ENCODE results near the gene DNM3. TPM values are rescaled to one million over a fixed set of nuclear protein-coding genes. Genes with fewer than 3 reads are reported as not detected.

The DNM3 gene
- total RNA-seq, 1 experiment from 2014 or later = 0.71 TPM

- no peaks in the 10 kb centered on the region for H3K27me3 ChIP-seq (replicated peaks; ENCODE audit: insufficient read depth, low read depth, low read length, poor library complexity)
- BruUV-seq (replicated peaks) = no TSS peak
- DNase-seq (ENCODE audit: low spot score) = no peak
- POLR2A ChIA-PET (ENCODE audit: low non-redundant PET) = no interaction called here
- H3K27ac ChIP-seq (ENCODE audit: low read depth, low read length, poor library complexity, severe bottlenecking) = no peak overlapping the region
- no peak overlapping the region for H3K4me3 ChIP-seq (ENCODE audit: low read depth, low read length, poor library complexity, severe bottlenecking)
- CTCF ChIA-PET = no interaction called here
- H3K9me3 ChIP-seq (ENCODE audit: low read depth, low read length, poor library complexity, severe bottlenecking) = no peaks in the 10 kb centered on the region
- H3K4me1 ChIP-seq (ENCODE audit: insufficient read depth, low read length, poor library complexity, severe bottlenecking) = no peaks in the 10 kb centered on the region
- no peaks in the 10 kb centered on the region for H3K36me3 ChIP-seq (ENCODE audit: insufficient read depth, low read length, poor library complexity, severe bottlenecking)
- intact Hi-C loops (cut with micrococcal nuclease; ENCODE audit: unreplicated experiment) = no loop called here
- TF ChIP-seq EZH2 (IDR thresholded peaks at IDR 0.05; ENCODE audit: borderline replicate concordance, low read depth, low read length, poor library complexity, severe bottlenecking) (no peak), CTCF (conservative IDR thresholded peaks at IDR 0.05; ENCODE audit: low read depth, low read length) (no peak)
These were observed 398.6 kb downstream of the DNM3 start for GRCh38 chr1:172239901-172240300.

GRCh38 chr1:172241540-172241939 is 400.2 kb downstream of the DNM3 start:
- no peak for DNase-seq (ENCODE audit: low spot score)
- no peaks in the 10 kb centered on the region for H3K9me3 ChIP-seq (ENCODE audit: low read depth, low read length, poor library complexity, severe bottlenecking)
- intact Hi-C loops (cut with micrococcal nuclease; ENCODE audit: unreplicated experiment) = no loop called here
- H3K4me1 ChIP-seq (ENCODE audit: insufficient read depth, low read length, poor library complexity, severe bottlenecking) = no peaks in the 10 kb centered on the region
- ChIA-PET POLR2A (ENCODE audit: low non-redundant PET) (interaction anchor here (0.6 kb wide), 1 partner anchor 169 kb away, joined by 3 read pairs; no protein-coding TSS in a partner anchor), CTCF (no interaction called here)
- H3K27me3 ChIP-seq (replicated peaks; ENCODE audit: insufficient read depth, low read depth, low read length, poor library complexity) = no peaks in the 10 kb centered on the region
- no peak overlapping the region for H3K27ac ChIP-seq (ENCODE audit: low read depth, low read length, poor library complexity, severe bottlenecking)
- no peak overlapping the region for H3K4me3 ChIP-seq (ENCODE audit: low read depth, low read length, poor library complexity, severe bottlenecking)
- no TSS peak for BruUV-seq (replicated peaks)
- TF ChIP-seq CTCF (conservative IDR thresholded peaks at IDR 0.05; ENCODE audit: low read depth, low read length) = no peak
- no peak for TF ChIP-seq EZH2 (IDR thresholded peaks at IDR 0.05; ENCODE audit: borderline replicate concordance, low read depth, low read length, poor library complexity, severe bottlenecking)
- H3K36me3 ChIP-seq (ENCODE audit: insufficient read depth, low read length, poor library complexity, severe bottlenecking) = no peaks in the 10 kb centered on the region

- no peaks in the 10 kb centered on the region for H3K4me1 ChIP-seq (ENCODE audit: insufficient read depth, low read length, poor library complexity, severe bottlenecking)
- no peak for TF ChIP-seq EZH2 (IDR thresholded peaks at IDR 0.05; ENCODE audit: borderline replicate concordance, low read depth, low read length, poor library complexity, severe bottlenecking)
- TF ChIP-seq CTCF (conservative IDR thresholded peaks at IDR 0.05; ENCODE audit: low read depth, low read length) = no peak
- H3K27me3 ChIP-seq (replicated peaks; ENCODE audit: insufficient read depth, low read depth, low read length, poor library complexity) = no peaks in the 10 kb centered on the region
- intact Hi-C loops (cut with micrococcal nuclease; ENCODE audit: unreplicated experiment) = no loop called here
- no TSS peak for BruUV-seq (replicated peaks)
- POLR2A ChIA-PET (ENCODE audit: low non-redundant PET) = no interaction called here
- H3K9me3 ChIP-seq (ENCODE audit: low read depth, low read length, poor library complexity, severe bottlenecking) = no peaks in the 10 kb centered on the region
- no peak overlapping the region for H3K27ac ChIP-seq (ENCODE audit: low read depth, low read length, poor library complexity, severe bottlenecking)
- no peak overlapping the region for H3K4me3 ChIP-seq (ENCODE audit: low read depth, low read length, poor library complexity, severe bottlenecking)
- no peaks in the 10 kb centered on the region for H3K36me3 ChIP-seq (ENCODE audit: insufficient read depth, low read length, poor library complexity, severe bottlenecking)
- CTCF ChIA-PET = no interaction called here
- no peak for DNase-seq (ENCODE audit: low spot score)
These were observed 403.6 kb downstream of the DNM3 start for GRCh38 chr1:172244865-172245264.

Data from A673 (cell line).